MCF 10A (cell line): ENCODE results near the gene PLEKHM3. TPM values are rescaled to one million over a fixed set of nuclear protein-coding genes. Genes with fewer than 3 reads are reported as not detected.
"Not testable (repeated sequence)": the region's sequence is repeated elsewhere in the genome, so short reads cannot be mapped to it uniquely, and the experiment has no call there.

Experiments used
- BruUV-seq: library from RNA; stranded (reverse); fragments of 400-500 nt; replicated peaks from 2 replicates; lab custom pipeline; 2021; lab: Mats Ljungman, UMichigan
- CTCF ChIA-PET: fragments of 300-600 bp; sonication (Branson Sonifier 250); formaldehyde crosslinking; extraction: SDS; loops from one replicate; lab custom pipeline; 2021; ENCODE audit warnings: antibody characterized with exemption, inconsistent platforms; lab: Yijun Ruan, JAX
- POLR2A ChIA-PET: fragments of 300-600, 350-650 bp; sonication (Branson Sonifier 250); formaldehyde crosslinking; extraction: SDS; loops from one replicate; lab custom pipeline; 2020; ENCODE audit warnings: antibody characterized with exemption, inconsistent platforms; lab: Yijun Ruan, JAX
- DNase-seq: peaks from one replicate; pipeline ENCODE4 v3.0.0-alpha.2; 2018; ENCODE audit not compliant: unreplicated experiment
- H3K27ac Mint-ChIP-seq: one replicate; pipeline ENCODE4 v1.8.0; 2022; ENCODE audit warnings: mild to moderate bottlenecking, low read depth, mixed read lengths; ENCODE audit not compliant: unreplicated experiment
- H3K27me3 Mint-ChIP-seq: one replicate; pipeline ENCODE4 v1.8.0; 2022; ENCODE audit warnings: mixed read lengths; ENCODE audit not compliant: insufficient read depth, unreplicated experiment
- H3K36me3 Mint-ChIP-seq: one replicate; pipeline ENCODE4 v1.8.0; 2022; ENCODE audit warnings: mild to moderate bottlenecking, moderate library complexity, mixed read lengths; ENCODE audit not compliant: insufficient read depth, unreplicated experiment
- H3K4me1 Mint-ChIP-seq: one replicate; pipeline ENCODE4 v1.8.0; 2022; ENCODE audit warnings: mixed read lengths; ENCODE audit not compliant: insufficient read depth, unreplicated experiment
- H3K4me3 Mint-ChIP-seq: one replicate; pipeline ENCODE4 v1.8.0; 2022; ENCODE audit warnings: mild to moderate bottlenecking, moderate library complexity, mixed read lengths; ENCODE audit not compliant: unreplicated experiment
- H3K9me3 Mint-ChIP-seq: one replicate; pipeline ENCODE4 v1.8.0; 2022; ENCODE audit warnings: mixed read lengths; ENCODE audit not compliant: unreplicated experiment
- intact Hi-C: fragments of 100-400 bp; cut with micrococcal nuclease; formaldehyde crosslinking; loops from 2 replicates; pipeline ENCODE4 v1.14.1; 2022
- total RNA-seq: library from RNA; stranded (reverse); gene quantifications from 2 replicates; pipeline ENCODE4 v1.2.3, GENCODE V29; 2022
- TF ChIP-seq, protein P1 (sequence below): fragments of 200-600 bp; IDR thresholded peaks from one replicate; pipeline ENCODE4 v1.8.0; 2022; ENCODE audit warnings: antibody characterized with exemption, mild to moderate bottlenecking; ENCODE audit not compliant: unreplicated experiment

Gene PLEKHM3
- total RNA-seq, 1 experiment from 2014 or later: 5.4 TPM

DNA sequence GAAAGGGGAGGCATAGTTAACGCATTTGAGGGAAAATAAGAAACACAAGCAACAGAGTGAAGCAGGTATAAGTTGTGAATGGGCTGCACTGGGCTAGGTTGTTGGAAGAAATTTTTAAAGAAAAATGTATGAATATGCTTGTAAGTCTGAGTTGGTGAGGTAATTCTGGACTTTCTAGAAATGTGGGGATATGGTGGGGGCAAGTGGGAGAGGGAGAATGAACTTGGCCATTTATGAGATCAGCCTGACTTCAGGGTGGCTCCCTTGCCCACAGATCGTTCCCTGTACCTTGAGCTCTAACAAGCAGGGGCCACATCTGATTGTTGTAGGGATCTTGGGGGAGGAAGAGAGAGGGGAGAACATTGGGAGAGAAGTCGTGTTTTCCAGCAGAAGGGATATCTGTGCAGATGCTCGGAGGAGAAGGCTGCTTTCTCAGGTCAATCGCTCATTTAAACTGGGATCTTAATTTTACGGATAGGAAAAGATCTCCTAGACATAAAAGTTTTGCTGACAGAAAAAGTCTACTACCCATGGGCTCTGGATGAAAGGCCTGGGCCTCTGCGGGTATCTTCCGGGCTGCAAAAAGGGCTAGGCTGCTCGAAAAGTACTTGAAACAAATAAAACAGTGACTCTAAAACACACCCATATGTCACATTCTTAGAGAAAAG is 213.1 kb downstream of the PLEKHM3 start:
- TF ChIP-seq, protein P1, sequence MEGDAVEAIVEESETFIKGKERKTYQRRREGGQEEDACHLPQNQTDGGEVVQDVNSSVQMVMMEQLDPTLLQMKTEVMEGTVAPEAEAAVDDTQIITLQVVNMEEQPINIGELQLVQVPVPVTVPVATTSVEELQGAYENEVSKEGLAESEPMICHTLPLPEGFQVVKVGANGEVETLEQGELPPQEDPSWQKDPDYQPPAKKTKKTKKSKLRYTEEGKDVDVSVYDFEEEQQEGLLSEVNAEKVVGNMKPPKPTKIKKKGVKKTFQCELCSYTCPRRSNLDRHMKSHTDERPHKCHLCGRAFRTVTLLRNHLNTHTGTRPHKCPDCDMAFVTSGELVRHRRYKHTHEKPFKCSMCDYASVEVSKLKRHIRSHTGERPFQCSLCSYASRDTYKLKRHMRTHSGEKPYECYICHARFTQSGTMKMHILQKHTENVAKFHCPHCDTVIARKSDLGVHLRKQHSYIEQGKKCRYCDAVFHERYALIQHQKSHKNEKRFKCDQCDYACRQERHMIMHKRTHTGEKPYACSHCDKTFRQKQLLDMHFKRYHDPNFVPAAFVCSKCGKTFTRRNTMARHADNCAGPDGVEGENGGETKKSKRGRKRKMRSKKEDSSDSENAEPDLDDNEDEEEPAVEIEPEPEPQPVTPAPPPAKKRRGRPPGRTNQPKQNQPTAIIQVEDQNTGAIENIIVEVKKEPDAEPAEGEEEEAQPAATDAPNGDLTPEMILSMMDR: no peak
- H3K27ac Mint-ChIP-seq: no peak overlapping the region
- CTCF ChIA-PET: no interaction called here
- no peaks in the 10 kb centered on the region for H3K36me3 Mint-ChIP-seq
- no peaks in the 10 kb centered on the region for H3K9me3 Mint-ChIP-seq
- no peak for DNase-seq
- H3K4me1 Mint-ChIP-seq: peaks cover 16% of the 10 kb centered on the region
- no peak overlapping the region for H3K4me3 Mint-ChIP-seq
- POLR2A ChIA-PET: interaction anchor here (0.9 to 1.5 kb wide), 2 partner anchors 35 to 65 kb away, joined by 3 to 6 read pairs; no protein-coding TSS in a partner anchor
- no TSS peak for BruUV-seq
- H3K27me3 Mint-ChIP-seq: no peaks in the 10 kb centered on the region
- intact Hi-C loops: no loop called here

DNA sequence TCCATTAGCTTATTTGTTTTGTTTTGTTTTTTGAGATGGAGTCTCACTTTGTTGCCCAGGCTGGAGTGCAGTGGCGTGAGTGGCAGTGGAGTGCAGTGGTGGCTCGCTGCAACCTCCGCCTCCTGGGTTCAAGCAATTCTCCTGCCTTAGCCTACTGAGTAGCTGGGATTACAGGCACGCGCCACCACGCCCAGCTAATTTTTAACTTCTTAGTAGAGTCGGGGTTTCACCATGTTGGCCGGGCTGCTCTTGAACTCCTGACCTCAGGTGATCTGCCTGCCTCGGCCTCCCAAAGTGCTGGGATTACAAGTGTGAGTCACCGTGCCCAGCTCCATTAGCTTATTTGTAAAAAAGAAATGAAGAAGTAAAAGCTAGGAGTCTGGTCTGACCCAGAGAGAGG is 213.7 kb downstream of the PLEKHM3 start:
- H3K36me3 Mint-ChIP-seq, H3K4me3 Mint-ChIP-seq, H3K9me3 Mint-ChIP-seq, DNase-seq, BruUV-seq, intact Hi-C loops, H3K27me3 Mint-ChIP-seq, H3K27ac Mint-ChIP-seq: not testable (repeated sequence)
- CTCF ChIA-PET: interaction anchor here (1.0 kb wide), 1 partner anchor 259 kb away, joined by 3 read pairs; no protein-coding TSS in a partner anchor
- peaks cover 16% of the 10 kb centered on the region for H3K4me1 Mint-ChIP-seq
- POLR2A ChIA-PET: interaction anchor here (0.9 to 1.5 kb wide), 2 partner anchors 36 to 66 kb away, joined by 3 to 6 read pairs; no protein-coding TSS in a partner anchor

DNA sequence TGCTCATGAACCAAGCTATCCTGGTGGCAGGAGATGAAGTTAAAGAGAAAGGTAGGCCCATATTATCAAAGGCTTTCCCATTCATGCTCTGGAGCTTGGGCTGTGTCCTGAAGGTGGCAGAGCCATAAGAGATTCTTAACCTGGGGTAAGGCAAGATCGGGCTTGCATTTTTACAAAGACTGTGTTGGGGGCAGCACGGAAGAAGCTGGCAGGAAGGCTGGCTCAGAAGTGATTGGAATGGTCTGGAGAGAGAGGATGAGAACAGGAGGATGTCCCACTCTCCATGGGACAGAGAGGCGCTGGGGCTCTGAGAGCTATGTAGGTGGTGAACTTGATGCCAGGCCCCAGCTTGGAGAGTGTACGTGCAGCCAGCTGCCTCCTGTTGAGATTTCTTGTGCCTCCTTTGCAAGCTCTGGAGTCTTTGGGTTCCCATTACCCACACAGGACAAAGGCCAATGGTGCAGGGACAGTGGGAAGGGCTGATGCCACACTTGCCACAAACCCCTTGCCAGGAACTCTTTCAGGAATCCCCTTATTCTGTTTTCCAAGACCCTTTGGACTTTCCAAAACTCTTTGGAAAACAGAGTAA is 215.0 kb downstream of the PLEKHM3 start:
- no peak for DNase-seq
- Mint-ChIP-seq H3K27me3 (no peaks in the 10 kb centered on the region), H3K27ac (no peak overlapping the region), H3K4me3 (no peak overlapping the region), H3K4me1 (peaks cover 22% of the 10 kb centered on the region), H3K9me3 (no peaks in the 10 kb centered on the region), H3K36me3 (no peaks in the 10 kb centered on the region)
- ChIA-PET CTCF (interaction anchor here (0.7 to 1.0 kb wide), 3 partner anchors 10 to 438 kb away, joined by 3 to 4 read pairs (median 4); no protein-coding TSS in a partner anchor), POLR2A (interaction anchor here (0.6 to 1.0 kb wide), 2 partner anchors 11 to 17 kb away, joined by 3 read pairs; no protein-coding TSS in a partner anchor)
- BruUV-seq: no TSS peak
- intact Hi-C loops: no loop called here
- TF ChIP-seq, protein P1: no peak

DNA sequence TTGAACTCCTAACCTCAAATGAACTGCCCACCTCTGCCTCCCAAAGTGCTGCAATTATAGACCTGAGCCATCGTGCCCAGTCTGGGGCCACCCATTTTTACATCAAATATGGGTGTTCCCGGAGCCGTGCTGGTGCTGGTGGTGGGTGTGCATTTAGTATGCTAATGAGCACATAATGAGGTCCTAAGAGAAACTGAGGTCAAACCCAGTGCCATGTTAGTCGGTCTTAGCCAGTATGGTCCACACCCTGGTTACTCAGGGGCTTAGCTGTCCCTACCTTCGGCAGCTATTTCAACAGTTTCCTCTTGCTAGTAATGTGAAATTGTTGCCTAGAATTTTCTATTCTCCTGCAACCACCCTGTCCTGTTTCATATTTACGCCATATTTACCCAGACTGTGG is 217.2 kb downstream of the PLEKHM3 start:
- no peaks in the 10 kb centered on the region for H3K36me3 Mint-ChIP-seq
- intact Hi-C loops: no loop called here
- BruUV-seq: no TSS peak
- TF ChIP-seq, protein P1: no peak
- no peaks in the 10 kb centered on the region for H3K9me3 Mint-ChIP-seq
- H3K27me3 Mint-ChIP-seq: no peaks in the 10 kb centered on the region
- DNase-seq: no peak
- peaks cover 22% of the 10 kb centered on the region for H3K4me1 Mint-ChIP-seq
- ChIA-PET CTCF (interaction anchor here (0.6 to 1.4 kb wide), 3 partner anchors 43 to 1567 kb away, joined by 3 to 5 read pairs (median 3); no protein-coding TSS in a partner anchor), POLR2A (interaction anchor here (0.6 kb wide), 1 partner anchor 20 kb away, joined by 3 read pairs; no protein-coding TSS in a partner anchor)
- no peak overlapping the region for H3K4me3 Mint-ChIP-seq
- no peak overlapping the region for H3K27ac Mint-ChIP-seq
